Type B pancreatic cell (in vitro differentiated cells): Measurements from ENCODE around the gene TOR1B. TPM values are rescaled to one million over a fixed set of nuclear protein-coding genes. Genes with fewer than 3 reads are reported as not detected.
"Not testable (repeated sequence)": the region's sequence is repeated elsewhere in the genome, so short reads cannot be mapped to it uniquely, and the experiment has no call there.

ENCODE experiments used
- DNase-seq: peaks from one replicate; pipeline ENCODE4 v3.0.0; 2021; ENCODE audit warnings: mixed read lengths; ENCODE audit not compliant: unreplicated experiment; ENCODE audit errors: extremely low spot score
- H3K27ac Mint-ChIP-seq: 2 replicates; pipeline ENCODE4 v1.8.0; 2021; ENCODE audit warnings: mild to moderate bottlenecking, mixed read lengths
- H3K27me3 Mint-ChIP-seq: 2 replicates; pipeline ENCODE4 v1.8.0; 2021; ENCODE audit warnings: mixed read lengths
- H3K36me3 Mint-ChIP-seq: 2 replicates; pipeline ENCODE4 v1.8.0; 2021; ENCODE audit warnings: mixed read lengths
- H3K4me1 Mint-ChIP-seq: one replicate; pipeline ENCODE4 v1.8.0; 2021; ENCODE audit warnings: mixed read lengths; ENCODE audit not compliant: unreplicated experiment
- H3K4me3 Mint-ChIP-seq: 2 replicates; pipeline ENCODE4 v1.8.0; 2021; ENCODE audit warnings: mild to moderate bottlenecking, mixed read lengths
- H3K9me3 Mint-ChIP-seq: 2 replicates; pipeline ENCODE4 v1.8.0; 2021; ENCODE audit warnings: mixed read lengths
- CTCF ChIP-seq: fragments of 200-600 bp; sonication (generic); conservative IDR thresholded peaks from 2 replicates; pipeline ENCODE4 v1.5.0; 2021; ENCODE audit warnings: antibody characterized with exemption, mild to moderate bottlenecking
- total RNA-seq: library from RNA; stranded (reverse); gene quantifications from 2 replicates; pipeline ENCODE4 v1.2.1, GENCODE V29; 2021; ENCODE audit warnings: low replicate concordance

The TOR1B gene
- total RNA-seq, 1 donor from 2014 or later = 23.5 TPM

GRCh38 chr9:129778469-129778868 lies 24.5 kb upstream of the TOR1B start:
- Mint-ChIP-seq H3K9me3 (no peaks in the 10 kb centered on the region), H3K4me1 (peaks cover 16% of the 10 kb centered on the region), H3K27ac (no peak overlapping the region), H3K36me3 (no peaks in the 10 kb centered on the region), H3K27me3 (no peaks in the 10 kb centered on the region), H3K4me3 (no peak overlapping the region)
- TF ChIP-seq CTCF = no peak
- no peak for DNase-seq

- no peak overlapping the region for H3K4me3 Mint-ChIP-seq
- no peaks in the 10 kb centered on the region for H3K9me3 Mint-ChIP-seq
- H3K4me1 Mint-ChIP-seq = peaks cover 21% of the 10 kb centered on the region
- no peak for DNase-seq
- H3K27ac Mint-ChIP-seq = no peak overlapping the region
- TF ChIP-seq CTCF = no peak
- peaks cover 4% of the 10 kb centered on the region for H3K27me3 Mint-ChIP-seq
- no peaks in the 10 kb centered on the region for H3K36me3 Mint-ChIP-seq
These were observed 23.3 kb upstream of the TOR1B start for GRCh38 chr9:129779560-129780190.

- DNase-seq = no peak
- Mint-ChIP-seq H3K27me3 (peaks cover 11% of the 10 kb centered on the region), H3K4me1 (peaks cover 21% of the 10 kb centered on the region), H3K4me3 (no peak overlapping the region), H3K27ac (no peak overlapping the region), H3K9me3 (no peaks in the 10 kb centered on the region), H3K36me3 (no peaks in the 10 kb centered on the region)
- no peak for TF ChIP-seq CTCF
These were observed 21.9 kb upstream of the TOR1B start for GRCh38 chr9:129781131-129781530.

- Mint-ChIP-seq H3K4me1 (peaks cover 13% of the 10 kb centered on the region), H3K36me3 (no peaks in the 10 kb centered on the region), H3K9me3 (no peaks in the 10 kb centered on the region), H3K4me3 (no peak overlapping the region), H3K27me3 (peaks cover 20% of the 10 kb centered on the region), H3K27ac (no peak overlapping the region)
- TF ChIP-seq CTCF = no peak
- DNase-seq = no peak
These were observed 21.0 kb upstream of the TOR1B start for GRCh38 chr9:129781981-129782380.

- H3K4me1 Mint-ChIP-seq = peaks cover 6% of the 10 kb centered on the region
- H3K9me3 Mint-ChIP-seq = no peaks in the 10 kb centered on the region
- H3K36me3 Mint-ChIP-seq = no peaks in the 10 kb centered on the region
- peaks cover 31% of the 10 kb centered on the region for H3K27me3 Mint-ChIP-seq
- H3K4me3 Mint-ChIP-seq = no peak overlapping the region
- DNase-seq = peak; percentile 80
- peak; percentile 97 for TF ChIP-seq CTCF
- peak overlapping the region; percentile 44 for H3K27ac Mint-ChIP-seq
These were observed 19.2 kb upstream of the TOR1B start for GRCh38 chr9:129783516-129784361.

GRCh38 chr9:129784970-129785369 lies 18.0 kb upstream of the TOR1B start:
- peaks cover 34% of the 10 kb centered on the region for H3K27me3 Mint-ChIP-seq

More at GRCh38 chr9:129784970-129785369, 18.0 kb upstream of the TOR1B start:
- DNase-seq, H3K4me3 Mint-ChIP-seq, H3K36me3 Mint-ChIP-seq, H3K4me1 Mint-ChIP-seq, H3K9me3 Mint-ChIP-seq, H3K27ac Mint-ChIP-seq: not testable (repeated sequence)
